SH-SY5Y (cell line): Measurements from ENCODE around the gene CD164.

Source experiments
- GATA2 ChIP-seq: IDR thresholded peaks from 2 replicates; pipeline ENCODE4 v1.6.1; 2011; ENCODE audit warnings: mild to moderate bottlenecking, low read depth, low read length
- GATA3 ChIP-seq: IDR thresholded peaks from 2 replicates; pipeline ENCODE4 v1.6.1; 2011; ENCODE audit warnings: low read depth, mild to moderate bottlenecking, low read length, moderate library complexity

The CD164 gene

GRCh38 chr6:109339906-109340678 is 42.2 kb downstream of the CD164 start:
- no peak for TF ChIP-seq GATA3
- no peak for TF ChIP-seq GATA2

GRCh38 chr6:109336221-109336961 is 45.9 kb downstream of the CD164 start:
- TF ChIP-seq GATA3 (no peak), GATA2 (no peak)

- TF ChIP-seq GATA2 (no peak), GATA3 (no peak)
Observed at GRCh38 chr6:109332748-109333147, 49.5 kb downstream of the CD164 start.

- TF ChIP-seq GATA3 = no peak
- TF ChIP-seq GATA2 = no peak
Observed at GRCh38 chr6:109331081-109331480, 51.2 kb downstream of the CD164 start.

GRCh38 chr6:109330263-109330662 is 52.0 kb downstream of the CD164 start:
- TF ChIP-seq GATA2 (no peak), GATA3 (no peak)

- no peak for TF ChIP-seq GATA2
- TF ChIP-seq GATA3 = no peak
Observed at GRCh38 chr6:109328629-109329028, 53.6 kb downstream of the CD164 start.

- TF ChIP-seq GATA2 (no peak), GATA3 (no peak)
Observed at GRCh38 chr6:109327959-109328358, 54.3 kb downstream of the CD164 start.

GRCh38 chr6:109327491-109327890 is 54.8 kb downstream of the CD164 start:
- TF ChIP-seq GATA2 = no peak
- TF ChIP-seq GATA3 = no peak

- no peak for TF ChIP-seq GATA2
- TF ChIP-seq GATA3 = no peak
Observed at GRCh38 chr6:109326351-109326750, 55.9 kb downstream of the CD164 start.

- no peak for TF ChIP-seq GATA3
- TF ChIP-seq GATA2 = no peak
Observed at GRCh38 chr6:109325400-109325801, 56.9 kb downstream of the CD164 start.

- no peak for TF ChIP-seq GATA2
- no peak for TF ChIP-seq GATA3
Observed at GRCh38 chr6:109323241-109323640, 59.0 kb downstream of the CD164 start.

- TF ChIP-seq GATA2 = no peak
- no peak for TF ChIP-seq GATA3
Observed at GRCh38 chr6:109322825-109323224, 59.4 kb downstream of the CD164 start.

- no peak for TF ChIP-seq GATA2
- TF ChIP-seq GATA3 = no peak
Observed at GRCh38 chr6:109321752-109322151, 60.5 kb downstream of the CD164 start.

- TF ChIP-seq GATA2 (0 out of 2 replicates have a peak, but pooled peaks have one; percentile 25), GATA3 (0 out of 2 replicates have a peak, but pooled peaks have one; percentile 12)
Observed at GRCh38 chr6:109320072-109320471, 62.2 kb downstream of the CD164 start.
